ENCODE measurements around the gene THAP2.
"Not testable (repeated sequence)": the region's sequence is repeated elsewhere in the genome, so short reads cannot be mapped to it uniquely, and the experiment has no call there.

THAP2 gene

DNA sequence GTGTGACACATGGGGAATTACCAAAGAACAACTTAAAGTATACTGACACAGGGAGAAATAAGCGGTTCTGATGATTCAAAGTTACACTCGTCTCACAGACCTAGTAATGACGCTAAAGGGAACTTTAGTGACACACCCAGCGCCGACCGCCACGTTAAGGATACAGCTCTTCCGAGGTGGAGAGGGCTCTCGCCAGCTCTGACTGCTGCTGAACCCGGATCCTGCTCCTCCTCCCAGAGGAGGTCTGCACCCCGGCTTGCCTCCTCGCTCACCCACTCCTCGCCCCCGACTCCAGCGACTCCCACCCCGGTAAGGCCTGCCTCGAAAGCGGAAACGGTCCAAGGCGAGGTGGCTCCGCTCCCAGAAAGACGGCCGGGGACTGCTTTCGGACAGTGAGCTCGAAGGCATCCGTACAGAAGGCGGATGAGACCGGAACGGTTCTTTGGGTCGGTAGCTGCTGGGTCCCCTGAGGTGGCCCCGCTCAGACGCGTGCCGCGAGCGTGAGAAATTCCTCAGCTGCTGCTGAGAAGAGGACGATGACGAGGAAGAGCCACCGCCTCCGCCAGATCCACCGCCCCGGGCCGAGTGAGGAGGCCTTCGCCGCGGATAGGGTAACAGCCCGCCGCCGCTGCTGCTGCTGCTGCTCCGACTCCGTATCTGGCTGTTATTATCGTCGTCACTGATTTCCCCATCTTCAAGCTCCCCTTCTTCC, 1.1 kb upstream of the THAP2 start:
- DNase-seq, result peak; percentile 80

GRCh38 chr12:71664411-71665089, 449 bp downstream of the THAP2 start:
- no peak for DNase-seq

DNA sequence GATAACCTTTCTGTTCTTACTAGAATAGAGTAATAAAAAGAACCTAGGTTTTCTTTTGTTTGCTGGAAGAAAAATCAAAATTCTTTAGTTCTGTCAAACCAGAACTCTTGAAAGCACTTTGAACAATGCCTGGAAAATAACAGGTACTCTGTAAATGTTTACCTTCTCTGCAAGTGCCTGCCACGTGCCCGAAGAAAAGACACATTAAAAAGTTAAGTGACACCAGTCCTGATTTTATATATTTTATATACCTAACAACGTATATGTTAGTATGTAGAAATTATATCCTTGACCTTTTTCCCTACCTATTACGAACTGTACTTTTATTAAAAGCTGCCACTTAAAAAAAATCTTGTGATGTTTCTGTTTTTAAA, 976 bp downstream of the THAP2 start:
- no peak for DNase-seq

DNA sequence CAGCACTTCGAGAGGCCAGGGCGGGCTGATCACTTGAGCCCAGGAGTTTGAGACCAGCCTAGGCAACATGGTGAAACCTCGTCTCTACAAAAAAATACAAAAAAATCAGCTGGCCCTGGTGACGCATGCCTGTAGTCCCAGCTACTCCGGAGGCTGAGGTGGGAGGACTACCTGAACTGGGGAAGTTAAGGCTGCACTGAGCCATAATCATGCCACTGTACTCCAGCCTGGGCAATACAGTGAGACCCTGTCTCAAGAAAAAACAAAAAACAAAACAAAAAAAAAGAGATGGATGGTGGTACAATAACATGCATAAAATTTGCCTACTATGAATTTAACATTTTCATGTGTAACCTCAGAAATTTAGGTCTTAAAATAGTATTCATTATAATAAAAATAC, 2.2 kb downstream of the THAP2 start:
- DNase-seq, result no peak

DNA sequence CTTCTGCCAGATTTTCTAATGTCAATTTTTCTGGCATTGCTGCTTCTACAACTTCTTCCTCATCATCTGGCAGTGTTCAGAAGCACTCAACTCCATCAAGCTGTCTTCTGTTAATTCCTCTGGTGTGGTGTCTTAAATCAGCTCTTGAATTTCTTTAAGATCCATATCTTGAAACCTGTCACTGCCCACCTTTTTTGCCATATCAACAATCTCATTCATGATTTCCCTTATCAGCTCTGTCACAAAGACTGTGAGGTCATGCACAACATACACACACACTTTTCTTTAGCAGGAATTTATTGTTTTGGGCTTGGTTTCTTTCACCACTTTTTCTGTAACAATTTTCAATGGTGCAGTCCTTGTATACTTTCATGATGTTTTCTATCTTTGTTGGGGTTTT, 7.2 kb downstream of the THAP2 start:
- no peak for DNase-seq

DNA sequence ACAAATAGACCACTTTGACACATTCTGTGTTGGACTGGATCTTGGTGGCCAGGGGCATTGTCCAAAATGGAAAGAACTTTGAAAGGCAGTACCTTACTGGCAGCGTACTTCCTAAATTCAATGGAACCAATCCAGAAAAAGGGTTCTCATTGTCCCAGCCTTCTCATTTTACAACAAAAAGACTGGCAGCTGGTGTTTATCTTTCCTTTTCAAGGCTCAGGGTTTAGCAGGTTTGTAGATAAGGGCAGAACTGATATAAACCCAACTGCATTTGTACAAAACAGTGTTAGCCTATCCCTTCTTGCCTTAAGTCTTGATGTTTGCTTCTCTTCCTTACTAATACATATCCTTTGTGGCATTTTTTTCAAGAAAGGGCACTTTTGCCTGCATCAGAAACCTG, 7.7 kb downstream of the THAP2 start:
- no peak for DNase-seq

- no peak for DNase-seq
These were observed 18.4 kb downstream of the THAP2 start for GRCh38 chr12:71682466-71682865.

GRCh38 chr12:71683633-71684032, 19.5 kb downstream of the THAP2 start:
- no peak for DNase-seq

DNA sequence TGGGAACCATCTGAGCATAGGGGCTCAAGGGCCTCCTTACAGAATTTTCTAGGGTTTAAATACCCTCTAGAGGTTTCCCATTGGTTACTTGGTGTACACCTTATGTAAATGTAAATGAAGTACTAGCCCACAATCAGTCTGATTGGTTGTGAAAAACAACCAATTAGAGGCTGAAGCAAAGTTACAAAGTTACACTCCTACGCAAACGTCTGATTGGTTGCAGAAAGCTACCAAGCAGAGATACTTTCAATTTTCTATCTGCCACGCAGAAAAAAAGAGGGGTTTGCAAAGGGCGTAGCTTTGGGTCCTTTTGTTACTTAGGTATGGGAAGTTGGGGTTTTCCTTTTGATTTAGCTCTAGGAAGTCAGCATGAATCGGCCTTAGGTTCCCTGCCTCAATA, 20.0 kb downstream of the THAP2 start:
- DNase-seq, result peak; percentile 34

- DNase-seq, result no peak
These were observed 21.3 kb downstream of the THAP2 start for GRCh38 chr12:71685312-71685906.

DNA sequence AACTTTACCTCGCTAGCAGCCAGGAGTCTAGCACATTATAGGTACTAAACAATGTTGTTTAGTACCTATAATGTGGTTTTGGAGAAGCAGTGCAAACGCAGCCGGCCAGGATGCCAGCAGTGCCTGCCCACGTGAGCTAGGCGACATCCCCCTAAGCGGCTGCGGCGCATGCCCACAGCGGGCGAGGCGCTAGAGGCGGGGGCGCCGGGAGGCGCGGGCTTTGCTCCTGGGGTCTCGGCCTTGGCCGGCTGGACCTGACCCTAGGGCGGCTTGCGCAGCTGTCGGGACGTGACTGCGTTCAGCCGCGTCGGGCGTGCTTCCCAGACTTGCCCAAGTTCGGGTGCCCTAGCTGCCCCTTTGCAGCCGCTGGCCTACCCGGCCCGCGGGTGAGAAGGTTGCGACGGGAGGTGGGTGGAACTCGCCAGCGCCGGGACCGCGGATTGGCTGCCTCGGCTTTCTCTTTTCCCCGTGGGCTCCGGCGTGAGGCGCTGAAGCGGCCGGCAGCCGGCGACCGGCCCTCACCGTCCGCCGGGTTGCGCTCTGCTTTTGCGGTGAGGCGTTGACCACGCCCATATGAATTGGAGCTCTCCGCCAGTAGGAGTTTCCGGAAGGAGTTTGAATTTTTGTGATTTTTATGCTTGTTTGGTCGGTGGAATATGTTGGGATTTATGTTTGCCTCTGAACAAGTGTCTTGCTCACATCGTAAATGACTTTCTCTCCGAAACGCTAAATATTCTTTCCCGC, 22.0 kb downstream of the THAP2 start, which contains the start of gene TMEM19:
TMEM19 (plus strand) TSS at position 169 of the 744 bp plus-strand sequence. CDS start 599 bp downstream, outside the sequence.
- peak; percentile 90 for DNase-seq

- DNase-seq, result no peak
These were observed 22.5 kb downstream of the THAP2 start for GRCh38 chr12:71686658-71687025.

DNA sequence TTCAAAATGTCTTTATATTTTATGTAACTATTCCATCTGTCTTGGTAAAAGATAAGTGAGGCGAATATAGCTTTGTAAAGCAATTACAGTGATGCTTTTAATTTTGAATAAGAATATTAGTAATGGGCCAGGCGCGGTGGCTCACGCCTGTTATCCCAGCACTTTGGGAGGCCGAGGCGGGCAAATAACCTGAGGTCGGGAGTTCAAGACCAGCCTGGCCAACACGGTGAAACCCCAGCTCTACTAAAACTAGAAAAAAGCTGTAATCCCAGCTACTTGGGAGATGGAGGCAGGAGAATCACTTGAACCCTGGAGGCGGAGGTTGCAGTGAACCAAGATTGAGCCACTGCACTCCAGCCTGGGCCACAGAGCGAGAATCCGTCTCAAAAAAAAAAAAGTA, 23.1 kb downstream of the THAP2 start:
- DNase-seq, result not testable (repeated sequence)

DNA sequence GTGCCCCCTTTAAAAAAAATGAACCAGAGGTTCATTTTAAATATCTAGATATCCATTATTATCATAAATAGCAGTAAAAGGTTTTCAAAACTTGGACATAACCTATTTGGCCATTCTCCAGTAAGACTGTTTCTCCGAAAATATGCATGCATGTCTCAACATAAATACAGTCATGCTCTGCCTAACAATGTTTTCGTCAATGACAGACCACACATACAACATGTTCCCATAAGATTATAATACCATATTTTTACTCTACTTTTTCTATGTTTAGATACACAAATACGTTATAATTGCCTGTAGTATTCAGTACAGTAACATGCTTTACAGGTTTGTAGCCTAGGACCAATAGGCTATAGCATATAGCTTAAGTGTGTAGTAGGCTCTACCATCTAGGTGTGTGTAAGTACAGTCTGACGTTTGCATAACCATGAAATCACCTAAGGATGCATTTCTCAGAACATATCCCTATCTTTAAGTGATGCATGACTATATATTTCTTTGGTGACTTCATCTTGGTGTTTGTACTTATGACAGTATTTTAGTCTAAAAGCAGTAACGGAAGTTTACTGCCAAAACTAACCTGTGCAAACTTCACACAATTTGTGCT, 25.0 kb downstream of the THAP2 start:
- no peak for DNase-seq

GRCh38 chr12:71691504-71692129, 27.5 kb downstream of the THAP2 start:
- DNase-seq, result no peak

DNA sequence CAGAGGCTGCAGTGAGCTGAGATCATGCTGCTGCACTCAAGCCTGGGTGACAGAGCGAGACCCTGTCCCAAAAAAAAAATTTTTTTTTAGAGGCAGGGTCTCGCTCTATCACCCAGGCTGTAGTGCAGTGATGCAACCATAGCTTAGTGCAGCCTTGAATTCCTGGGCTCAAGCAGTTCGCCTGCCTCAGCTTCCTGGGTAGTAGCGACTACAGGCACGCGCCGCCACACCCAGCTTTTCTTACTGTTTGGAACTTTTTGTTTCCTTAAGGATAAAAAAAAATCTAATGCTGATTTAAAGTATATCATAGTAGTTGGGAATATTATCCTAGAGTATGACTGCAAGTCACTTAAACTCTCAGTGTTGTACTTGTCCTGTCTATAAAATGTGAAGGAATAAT, 29.0 kb downstream of the THAP2 start:
- no peak for DNase-seq

DNA sequence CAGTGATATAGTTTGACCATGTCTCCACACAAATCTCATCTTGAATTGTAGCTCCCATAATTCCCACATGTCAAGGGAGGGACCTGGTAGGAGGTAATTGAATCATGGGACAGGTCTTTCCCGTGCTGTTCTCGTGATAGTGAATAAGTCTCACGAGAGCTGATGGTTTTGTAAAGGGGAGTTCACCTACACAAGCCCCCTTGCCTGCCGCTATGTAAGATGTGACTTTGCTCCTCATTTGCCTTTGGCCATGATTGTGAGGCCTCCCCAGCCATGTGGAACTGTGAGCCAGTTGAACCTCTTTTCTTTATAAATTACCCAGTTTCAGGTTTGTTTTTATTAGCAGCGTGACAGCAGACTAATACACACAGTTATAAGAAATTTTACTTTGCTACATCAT, 29.6 kb downstream of the THAP2 start:
- DNase-seq, result not testable (repeated sequence)

- no peak for DNase-seq
These were observed 30.2 kb downstream of the THAP2 start for GRCh38 chr12:71694099-71694820.

GRCh38 chr12:71695782-71696181, 31.7 kb downstream of the THAP2 start:
- no peak for DNase-seq

GRCh38 chr12:71702181-71702580, 38.1 kb downstream of the THAP2 start:
- DNase-seq, result not testable (repeated sequence)

- no peak for DNase-seq
These were observed 38.5 kb downstream of the THAP2 start for GRCh38 chr12:71702590-71702989.

GRCh38 chr12:71703206-71703605, 39.1 kb downstream of the THAP2 start:
- no peak for DNase-seq
